GM12878 (cell line): ENCODE results near the gene TNFRSF1B. TPM values are rescaled to one million over a fixed set of nuclear protein-coding genes. Genes with fewer than 3 reads are reported as not detected.

Experiments
- ATF7 ChIP-seq: fragments of 450-650 bp; IDR thresholded peaks from 2 replicates; pipeline ENCODE4 v1.6.1; 2016; ENCODE audit warnings: low read depth, mild to moderate bottlenecking
- BACH1 ChIP-seq: fragments of 450-650 bp; IDR thresholded peaks from 2 replicates; pipeline ENCODE4 v1.6.1; 2017; ENCODE audit warnings: mild to moderate bottlenecking, borderline replicate concordance
- CEBPB ChIP-seq, 2 experiments: fragments of 150-350 bp in 1 of 2; IDR thresholded peaks; 2 replicates each; pipeline ENCODE4 v1.6.1; 2012 to 2014; ENCODE audit warnings: low read depth in 2 of 2, low read length in 2 of 2, borderline replicate concordance in 1 of 2, inconsistent platforms in 1 of 2
- CREB1 ChIP-seq: IDR thresholded peaks from 2 replicates; pipeline ENCODE4 v1.6.1; 2012; ENCODE audit warnings: low read depth, mild to moderate bottlenecking, inconsistent platforms
- CREM ChIP-seq: IDR thresholded peaks from 2 replicates; pipeline ENCODE4 v1.6.1; 2014; ENCODE audit warnings: antibody characterized with exemption, low read depth
- CTCF ChIP-seq, 3 experiments: IDR thresholded peaks in 2 of 3; conservative IDR thresholded peaks in 1 of 3; 2 replicates each; pipeline ENCODE4 v1.5.1; 2011; ENCODE audit warnings: low read depth in 3 of 3, low read length in 3 of 3, mild to moderate bottlenecking in 3 of 3, control low read depth in 2 of 3, moderate library complexity in 2 of 3, inconsistent platforms in 1 of 3, mixed read lengths in 1 of 3; ENCODE audit not compliant: control insufficient read depth in 2 of 3, insufficient read depth in 1 of 3; ENCODE audit errors: extremely low read depth in 1 of 3
- GATAD2B ChIP-seq: fragments of 450-650 bp; conservative IDR thresholded peaks from 2 replicates; pipeline ENCODE4 v1.6.1; 2017; ENCODE audit warnings: low read depth, mild to moderate bottlenecking, moderate library complexity
- JUNB ChIP-seq: IDR thresholded peaks from 2 replicates; pipeline ENCODE4 v1.6.1; 2016; ENCODE audit warnings: antibody characterized with exemption, mild to moderate bottlenecking
- NFYA ChIP-seq: IDR thresholded peaks from 2 replicates; pipeline ENCODE4 v1.6.1; 2011; ENCODE audit warnings: low read depth, mild to moderate bottlenecking, low read length, improper control_type of control experiment, borderline replicate concordance
- NFYB ChIP-seq: IDR thresholded peaks from 2 replicates; pipeline ENCODE4 v1.6.1; 2011; ENCODE audit warnings: low read depth, mild to moderate bottlenecking, low read length, improper control_type of control experiment, moderate library complexity; ENCODE audit not compliant: insufficient read depth
- POLR2A ChIP-seq: IDR thresholded peaks from 2 replicates; pipeline ENCODE4 v1.6.1; 2011; ENCODE audit warnings: low read depth, mild to moderate bottlenecking, low read length
- RAD51 ChIP-seq: fragments of 450-650 bp; IDR thresholded peaks from 2 replicates; pipeline ENCODE4 v1.6.1; 2016; ENCODE audit warnings: moderate library complexity, mild to moderate bottlenecking, inconsistent platforms
- RB1 ChIP-seq: fragments of 450-650 bp; formaldehyde crosslinking; IDR thresholded peaks from 2 replicates; pipeline ENCODE4 v1.6.1; 2017; ENCODE audit warnings: mild to moderate bottlenecking, borderline replicate concordance
- SIN3A ChIP-seq: IDR thresholded peaks from 2 replicates; pipeline ENCODE4 v1.6.1; 2012; ENCODE audit warnings: low read depth, low read length, improper control_type of control experiment
- SMAD5 ChIP-seq: IDR thresholded peaks from 2 replicates; pipeline ENCODE4 v1.6.1; 2016; ENCODE audit warnings: antibody characterized with exemption, low read depth
- SPI1 ChIP-seq: IDR thresholded peaks from 2 replicates; pipeline ENCODE4 v1.6.1; 2011; ENCODE audit warnings: low read depth, mild to moderate bottlenecking, low read length, moderate library complexity, borderline replicate concordance; ENCODE audit not compliant: insufficient read depth
- SREBF2 ChIP-seq: IDR thresholded peaks from 2 replicates; pipeline ENCODE4 v1.6.1; 2012; ENCODE audit warnings: mild to moderate bottlenecking, low read length
- SRF ChIP-seq, 2 experiments: IDR thresholded peaks; 2 replicates each; pipeline ENCODE4 v1.6.1; 2011; ENCODE audit warnings: low read depth in 2 of 2, low read length in 2 of 2, mild to moderate bottlenecking in 1 of 2, moderate library complexity in 1 of 2
- STAT3 ChIP-seq: IDR thresholded peaks from 2 replicates; pipeline ENCODE4 v1.6.1; 2011; ENCODE audit warnings: low read depth, low read length, improper control_type of control experiment
- TAF1 ChIP-seq: IDR thresholded peaks from 2 replicates; pipeline ENCODE4 v1.6.1; 2011; ENCODE audit warnings: mild to moderate bottlenecking, low read depth, low read length, borderline replicate concordance
- TARDBP ChIP-seq: IDR thresholded peaks from 2 replicates; pipeline ENCODE4 v1.6.1; 2016; ENCODE audit warnings: borderline replicate concordance
- USF1 ChIP-seq: IDR thresholded peaks from 2 replicates; pipeline ENCODE4 v1.6.1; 2011; ENCODE audit warnings: borderline replicate concordance, low read depth, mild to moderate bottlenecking, moderate library complexity, mixed read lengths, low read length; ENCODE audit not compliant: insufficient read depth; ENCODE audit errors: extremely low read length
- ZBTB33 ChIP-seq: fragments of 450-650 bp; IDR thresholded peaks from 2 replicates; pipeline ENCODE4 v1.6.1; 2017; ENCODE audit warnings: mild to moderate bottlenecking
- ZNF274 ChIP-seq: IDR thresholded peaks from one replicate; pipeline ENCODE4 v1.8.0; 2011; ENCODE audit not compliant: insufficient read length, insufficient read depth
- ZNF622 ChIP-seq: fragments of 450-650 bp; IDR thresholded peaks from 2 replicates; pipeline ENCODE4 v1.6.1; 2017; ENCODE audit warnings: mild to moderate bottlenecking, inconsistent platforms
- ZSCAN29 ChIP-seq: fragments of 450-650 bp; IDR thresholded peaks from 2 replicates; pipeline ENCODE4 v1.6.1; 2017; ENCODE audit warnings: mild to moderate bottlenecking, moderate library complexity
- polyA plus RNA-seq, 11 experiments: library from polyadenylated mRNA; depleted of rRNA in 4 of 11; unstranded in 6 of 11; stranded (reverse) in 5 of 11; fragments of >200 nt; fragmentation: Nextera tagmentation in 4 of 11; fragmentation: Illumina TruSeq in 1 of 11; extraction: Ambion mirVana in 4 of 11; extraction: Trizol in 1 of 11; gene quantifications; 1 replicate in 1 of 11; 2 replicates in 10 of 11; pipeline versions ENCODE4 v1.2.1 to v1.2.3, GENCODE V29; 2011 to 2016; ENCODE audit warnings: inconsistent platforms in 2 of 11, missing spikeins in 2 of 11, low read depth in 1 of 11
- total RNA-seq, 4 experiments: library from RNA; depleted of rRNA in 3 of 4; stranded (reverse); fragments of >200 nt in 3 of 4; fragmentation: Illumina TruSeq in 1 of 4; extraction: Trizol in 1 of 4; gene quantifications; 2 replicates each; pipeline versions ENCODE4 v1.2.1 to v1.2.3, GENCODE V29; 2013 to 2021
- TF ChIP-seq, protein P1 (sequence below): IDR thresholded peaks from 2 replicates; pipeline ENCODE4 v1.6.1; 2011; ENCODE audit warnings: borderline replicate concordance, low read depth, mild to moderate bottlenecking, moderate library complexity, low read length; ENCODE audit not compliant: insufficient read depth, poor library complexity, severe bottlenecking

Gene TNFRSF1B
- total and polyA plus RNA-seq, 10 of the 15 experiments (the other 5 are each of a cell fraction or from before 2014, with no cell fraction given) = 10.1 to 87.2 (median 37.3) TPM

DNA sequence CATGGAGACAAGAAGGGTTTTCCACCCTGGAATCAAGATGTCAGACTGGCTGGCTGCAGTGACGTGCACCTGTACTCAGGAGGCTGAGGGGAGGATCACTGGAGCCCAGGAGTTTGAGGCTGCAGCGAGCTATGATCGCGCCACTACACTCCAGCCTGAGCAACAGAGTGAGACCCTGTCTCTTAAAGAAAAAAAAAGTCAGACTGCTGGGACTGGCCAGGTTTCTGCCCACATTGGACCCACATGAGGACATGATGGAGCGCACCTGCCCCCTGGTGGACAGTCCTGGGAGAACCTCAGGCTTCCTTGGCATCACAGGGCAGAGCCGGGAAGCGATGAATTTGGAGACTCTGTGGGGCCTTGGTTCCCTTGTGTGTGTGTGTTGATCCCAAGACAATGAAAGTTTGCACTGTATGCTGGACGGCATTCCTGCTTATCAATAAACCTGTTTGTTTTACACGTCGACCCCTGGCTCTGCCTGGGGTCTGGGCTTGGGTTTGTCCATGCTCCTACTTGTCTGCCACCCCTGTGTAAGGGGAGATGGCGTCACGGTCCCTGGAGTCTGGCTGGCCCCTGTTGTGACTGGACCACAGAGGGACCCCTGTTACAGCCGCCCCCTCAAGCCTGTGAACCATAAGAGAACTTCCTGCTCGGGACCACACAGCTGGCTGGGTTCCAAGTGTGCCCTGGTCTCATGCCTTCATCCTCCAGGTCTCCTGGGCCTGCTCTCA lies 42.1 kb downstream of the TNFRSF1B start (continued):
- TF ChIP-seq TARDBP (no peak), NFYA (no peak), BACH1 (no peak), SIN3A (no peak), RB1 (peak; percentile 68; the same call in 1 of the 2 replicates), CREB1 (0 out of 2 replicates have a peak, but pooled peaks have one; percentile 12), RAD51 (no peak), SMAD5 (no peak), NFYB (no peak), ZSCAN29 (no peak), ZBTB33 (no peak), SPI1 (no peak), CTCF (IDR thresholded peaks at IDR 0.05 in 2 of 3, conservative IDR thresholded peaks at IDR 0.05 in 1 of 3; ENCODE audit: control insufficient read depth in 2 of 3, extremely low read depth in 1 of 3, insufficient read depth in 1 of 3, low read depth in 3 of 3, low read length in 3 of 3) (peak; percentile 88 to 92 (median 91)), ATF7 (no peak), GATAD2B (no peak; the same call in 1 of the 2 replicates), ZNF622 (no peak), ZNF274 (no peak), JUNB (no peak), STAT3 (no peak), TAF1 (no peak), SRF (IDR thresholded peaks at IDR 0.05; ENCODE audit: low read depth in 2 of 2, low read length in 2 of 2) (no peak), POLR2A (no peak), CREM (no peak), USF1 (no peak), CEBPB (IDR thresholded peaks at IDR 0.05; ENCODE audit: borderline replicate concordance in 1 of 2, low read depth in 2 of 2, low read length in 2 of 2) (no peak), SREBF2 (no peak)
- TF ChIP-seq, protein P1, sequence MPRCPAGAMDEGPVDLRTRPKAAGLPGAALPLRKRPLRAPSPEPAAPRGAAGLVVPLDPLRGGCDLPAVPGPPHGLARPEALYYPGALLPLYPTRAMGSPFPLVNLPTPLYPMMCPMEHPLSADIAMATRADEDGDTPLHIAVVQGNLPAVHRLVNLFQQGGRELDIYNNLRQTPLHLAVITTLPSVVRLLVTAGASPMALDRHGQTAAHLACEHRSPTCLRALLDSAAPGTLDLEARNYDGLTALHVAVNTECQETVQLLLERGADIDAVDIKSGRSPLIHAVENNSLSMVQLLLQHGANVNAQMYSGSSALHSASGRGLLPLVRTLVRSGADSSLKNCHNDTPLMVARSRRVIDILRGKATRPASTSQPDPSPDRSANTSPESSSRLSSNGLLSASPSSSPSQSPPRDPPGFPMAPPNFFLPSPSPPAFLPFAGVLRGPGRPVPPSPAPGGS = no peak
